CD4-positive, alpha-beta T cell treated with Interleukin-17A for 4 hours (primary cell): Measurements from ENCODE around the gene ICA1L.
"Not testable (repeated sequence)": the region's sequence is repeated elsewhere in the genome, so short reads cannot be mapped to it uniquely, and the experiment has no call there.

Experiments
- DNase-seq: peaks from one replicate; pipeline ENCODE4 v3.0.0-alpha.2; 2020; ENCODE audit warnings: mixed read lengths

Gene ICA1L

DNA sequence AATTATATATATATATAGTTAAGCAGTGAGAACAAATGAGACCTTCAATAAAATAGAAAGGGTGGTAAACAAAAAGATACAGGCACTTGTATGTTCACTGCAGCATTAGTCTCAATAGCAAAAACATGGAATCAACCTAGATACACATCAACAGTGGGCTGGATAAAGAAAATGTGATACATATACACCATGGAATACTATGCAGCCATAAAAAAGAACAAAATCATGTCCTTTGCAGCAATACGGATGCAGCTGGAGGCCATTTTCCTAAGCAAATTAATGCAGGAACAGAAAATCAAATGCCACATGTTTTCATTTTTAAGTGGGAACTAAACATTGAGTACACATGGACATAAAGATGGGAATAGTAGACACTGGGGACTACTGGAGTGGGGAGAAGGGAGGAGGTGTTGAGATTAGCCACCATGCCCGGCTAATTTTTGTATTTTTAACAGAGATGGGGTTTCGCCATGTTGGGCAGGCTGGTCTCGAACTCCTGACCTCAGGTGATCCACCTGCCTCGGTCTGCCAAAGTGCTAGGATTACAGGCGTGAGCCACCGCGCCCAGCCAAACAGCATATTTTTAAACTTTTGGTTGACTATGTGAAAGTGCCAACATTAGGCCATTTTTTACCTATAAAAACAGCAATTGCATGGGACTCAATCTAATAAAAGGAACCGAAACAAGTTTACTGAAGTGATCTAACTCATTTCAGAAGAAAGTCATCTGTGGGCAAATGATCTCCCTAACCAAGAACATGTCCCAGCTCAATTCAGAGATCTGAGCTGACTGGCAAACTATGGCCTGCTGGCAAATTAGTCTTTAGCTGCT, 23.7 kb downstream of the ICA1L start:
- no peak for DNase-seq

DNA sequence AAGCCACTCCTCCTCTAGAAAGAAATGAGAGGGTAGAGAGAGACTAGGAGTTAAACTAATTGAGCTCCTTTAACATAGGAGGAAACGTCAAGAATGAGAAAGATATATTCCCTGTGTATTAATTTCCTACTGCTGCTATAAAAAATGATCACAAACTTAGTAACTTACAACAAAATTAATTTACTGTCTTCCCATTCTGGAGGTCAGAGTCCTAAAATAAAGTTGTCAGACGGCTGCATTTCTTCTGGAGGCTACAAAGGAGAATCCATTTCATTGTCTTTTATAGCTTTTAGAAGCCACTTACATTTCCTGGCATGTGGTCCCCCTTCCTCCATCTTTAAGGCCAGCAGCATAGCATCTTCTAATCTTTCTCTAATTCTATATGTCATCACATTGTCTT, 26.9 kb downstream of the ICA1L start:
- DNase-seq = no peak

- DNase-seq = no peak
Observed at GRCh38 chr2:202842690-202843089, 28.9 kb downstream of the ICA1L start.

DNA sequence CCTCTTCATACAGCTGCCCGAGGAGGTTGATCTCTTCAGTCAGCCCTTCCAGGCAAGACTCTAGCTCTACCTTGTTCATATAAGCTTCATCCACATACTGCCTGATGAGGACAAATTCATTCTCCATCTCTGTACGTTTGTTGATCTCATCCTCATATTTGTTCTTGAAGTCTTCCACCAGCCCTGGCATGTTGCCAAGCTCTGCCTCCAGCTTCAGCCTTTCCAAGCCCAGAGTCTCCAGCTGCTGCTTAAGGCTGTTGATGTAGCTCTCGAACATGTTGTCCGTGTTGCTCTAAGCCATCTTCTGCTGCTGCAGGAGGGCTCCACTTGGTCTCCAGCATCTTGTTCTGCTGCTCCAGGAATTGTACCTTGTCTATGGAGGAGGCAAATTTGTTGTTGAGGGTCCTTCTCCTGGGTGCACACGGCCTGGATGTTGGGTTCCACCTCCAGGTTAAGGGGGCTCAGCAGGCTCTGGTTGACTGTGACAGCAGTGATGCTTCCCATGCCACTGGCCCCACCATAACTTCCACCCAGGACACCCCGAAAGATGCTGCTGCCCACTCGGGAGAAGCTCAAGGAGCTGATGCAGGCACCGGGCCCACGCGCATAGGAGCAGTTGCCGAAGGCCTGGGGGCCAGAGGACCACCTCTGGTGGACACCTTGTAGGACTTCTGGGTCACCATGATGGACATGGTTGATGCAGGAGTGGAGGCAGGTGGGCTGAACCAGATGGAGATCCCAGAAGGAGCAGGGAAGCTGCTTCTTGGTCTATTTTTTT, 30.3 kb downstream of the ICA1L start:
- DNase-seq = no peak

- DNase-seq = peak; percentile 47
Observed at GRCh38 chr2:202831242-202832220, 40.0 kb downstream of the ICA1L start.

DNA sequence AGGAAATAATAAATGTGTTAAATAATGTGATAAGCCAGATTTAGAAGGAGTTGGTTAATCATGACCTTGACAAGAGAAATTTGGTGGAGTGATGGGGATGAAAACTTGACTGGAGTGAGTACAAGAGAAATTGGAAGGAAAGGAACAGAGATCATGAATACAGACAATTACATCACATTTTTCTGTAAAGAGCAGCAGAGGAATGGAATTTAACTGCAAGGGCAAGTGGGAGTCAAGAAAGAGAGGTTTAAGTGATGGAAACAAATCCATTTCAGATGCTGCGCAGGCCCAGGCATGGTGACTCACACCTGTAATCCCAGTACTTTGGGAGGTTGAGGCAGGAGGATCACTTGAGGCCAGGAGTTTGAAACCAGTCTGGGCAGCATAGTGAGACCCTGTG, 46.7 kb downstream of the ICA1L start:
- DNase-seq = no peak

DNA sequence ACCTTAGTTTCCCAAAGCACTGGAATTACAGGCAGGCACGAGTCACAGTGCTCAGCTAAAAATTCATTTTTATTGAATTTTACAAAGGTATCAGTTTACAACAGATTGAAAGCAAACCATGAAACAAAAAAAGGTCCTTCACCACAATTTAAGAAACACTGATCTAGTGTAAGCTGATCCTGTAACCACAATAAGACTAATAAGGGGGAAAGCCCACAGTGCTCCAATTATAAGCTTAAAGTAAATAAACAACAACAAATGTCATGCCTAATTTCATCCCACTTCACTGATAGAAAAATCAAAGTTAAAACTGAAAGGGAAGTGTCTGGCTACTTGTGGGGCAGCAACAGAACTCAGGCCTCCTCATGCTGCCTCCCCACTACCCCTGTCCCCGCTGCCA, 49.2 kb downstream of the ICA1L start:
- DNase-seq = no peak

DNA sequence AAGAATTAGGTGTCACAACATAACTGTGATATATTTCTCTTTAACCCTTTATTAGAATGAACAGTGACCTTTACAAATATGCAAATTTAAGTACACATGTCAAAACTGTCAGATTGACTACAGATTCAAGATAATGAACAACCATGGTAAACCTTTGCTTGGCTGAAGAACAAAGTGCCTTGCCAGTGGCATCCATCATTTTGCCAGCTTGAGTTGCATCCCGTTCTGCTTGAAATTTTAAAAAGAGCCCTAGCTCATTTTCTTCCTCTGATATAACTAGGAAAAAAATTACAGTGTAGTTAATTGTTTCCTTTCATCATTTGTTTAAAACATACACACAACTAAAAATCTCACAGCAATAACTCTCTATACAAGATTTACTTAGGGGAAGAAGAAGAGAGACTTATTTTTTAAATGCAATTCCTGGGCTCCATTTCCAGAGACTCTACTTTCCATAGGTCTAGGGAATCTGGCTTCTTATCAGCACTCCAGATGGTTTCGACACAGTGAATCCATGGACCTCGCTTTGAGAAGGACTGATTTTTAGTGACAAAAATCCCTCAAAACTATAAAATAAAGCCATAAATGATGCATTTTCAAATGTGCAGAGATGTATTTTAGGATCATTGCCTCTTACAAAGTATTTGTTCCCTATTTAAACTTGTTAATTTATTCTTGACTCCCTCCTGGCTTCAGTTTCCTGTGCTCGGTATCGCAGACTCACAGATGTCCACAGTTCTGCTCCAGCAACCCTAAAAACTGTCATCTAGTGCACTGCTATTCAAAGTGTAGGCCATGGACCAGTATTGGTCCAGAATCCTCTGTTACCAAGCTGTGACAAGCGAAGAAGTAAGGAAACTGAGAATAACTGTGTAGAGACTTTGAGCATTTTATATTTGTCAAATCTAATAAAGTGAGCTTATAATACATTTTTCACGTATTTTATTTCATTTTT, 50.1 kb downstream of the ICA1L start:
- DNase-seq = no peak

- DNase-seq = no peak
Observed at GRCh38 chr2:202818321-202818720, 53.2 kb downstream of the ICA1L start.

DNA sequence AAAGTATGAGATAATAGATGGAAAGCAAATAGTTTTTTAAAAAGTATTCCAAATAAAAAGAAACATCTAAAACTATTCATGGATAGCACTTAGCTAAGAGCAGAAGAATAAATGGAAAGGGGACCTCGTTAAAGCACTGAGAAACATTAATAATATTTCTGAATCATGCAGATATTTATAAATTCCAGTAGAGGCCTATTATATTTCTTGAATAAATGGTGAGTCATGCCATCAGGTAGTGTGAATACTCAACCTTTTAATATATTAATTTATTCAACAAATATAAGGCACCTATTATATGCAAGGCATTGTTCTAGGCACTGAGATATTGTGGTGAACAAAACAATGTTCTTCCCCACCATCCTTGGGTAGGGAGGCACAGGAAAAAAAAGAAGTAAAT, 53.8 kb downstream of the ICA1L start:
- DNase-seq = no peak

- DNase-seq = no peak
Observed at GRCh38 chr2:202815548-202816360, 55.8 kb downstream of the ICA1L start.

- no peak for DNase-seq
Observed at GRCh38 chr2:202814226-202814625, 57.3 kb downstream of the ICA1L start.

DNA sequence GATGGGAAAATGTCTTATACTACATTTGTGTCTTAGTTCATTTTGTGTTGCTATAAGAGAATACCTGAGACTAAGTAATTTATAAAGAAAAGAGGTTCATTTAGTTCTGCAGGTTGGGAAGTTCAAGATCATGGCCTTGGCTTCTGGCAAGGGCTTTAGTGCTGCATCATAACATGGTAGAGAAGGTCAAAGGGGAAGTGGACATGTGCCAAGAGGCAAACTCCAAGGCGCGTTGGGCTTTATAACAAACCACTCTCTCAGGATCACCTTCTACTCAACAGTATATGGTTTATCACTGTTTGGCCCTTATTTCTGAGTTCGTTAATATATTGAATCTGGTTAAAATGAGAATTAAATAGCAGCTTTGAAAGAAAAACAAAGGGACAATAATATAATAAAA, 58.2 kb downstream of the ICA1L start:
- DNase-seq = no peak

- DNase-seq = no peak
Observed at GRCh38 chr2:202808754-202809153, 62.8 kb downstream of the ICA1L start.

GRCh38 chr2:202807431-202808138, 64.0 kb downstream of the ICA1L start:
- not testable (repeated sequence) for DNase-seq

- not testable (repeated sequence) for DNase-seq
Observed at GRCh38 chr2:202805911-202806310, 65.7 kb downstream of the ICA1L start.

DNA sequence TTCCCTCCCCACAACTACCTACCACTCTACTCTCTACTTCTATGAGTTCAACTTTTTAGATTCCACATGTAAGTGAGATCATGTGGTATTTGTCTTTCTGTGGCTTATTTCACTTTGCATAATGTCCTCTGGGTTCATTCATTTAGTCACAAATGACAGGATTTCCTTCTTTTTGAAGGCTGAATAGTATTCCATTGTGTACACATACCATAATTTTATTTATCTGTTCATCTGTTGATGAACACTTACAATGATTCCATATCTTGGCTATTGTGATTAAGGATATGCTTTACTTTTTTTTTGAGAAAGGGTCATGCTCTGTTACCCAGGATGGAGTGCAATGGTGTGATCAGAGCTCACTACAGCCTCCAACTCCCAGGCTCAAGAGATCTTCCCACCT, 73.6 kb downstream of the ICA1L start:
- no peak for DNase-seq

- DNase-seq = no peak
Observed at GRCh38 chr2:202790676-202791075, 80.9 kb downstream of the ICA1L start.

GRCh38 chr2:202786842-202787241, 84.7 kb downstream of the ICA1L start:
- no peak for DNase-seq

DNA sequence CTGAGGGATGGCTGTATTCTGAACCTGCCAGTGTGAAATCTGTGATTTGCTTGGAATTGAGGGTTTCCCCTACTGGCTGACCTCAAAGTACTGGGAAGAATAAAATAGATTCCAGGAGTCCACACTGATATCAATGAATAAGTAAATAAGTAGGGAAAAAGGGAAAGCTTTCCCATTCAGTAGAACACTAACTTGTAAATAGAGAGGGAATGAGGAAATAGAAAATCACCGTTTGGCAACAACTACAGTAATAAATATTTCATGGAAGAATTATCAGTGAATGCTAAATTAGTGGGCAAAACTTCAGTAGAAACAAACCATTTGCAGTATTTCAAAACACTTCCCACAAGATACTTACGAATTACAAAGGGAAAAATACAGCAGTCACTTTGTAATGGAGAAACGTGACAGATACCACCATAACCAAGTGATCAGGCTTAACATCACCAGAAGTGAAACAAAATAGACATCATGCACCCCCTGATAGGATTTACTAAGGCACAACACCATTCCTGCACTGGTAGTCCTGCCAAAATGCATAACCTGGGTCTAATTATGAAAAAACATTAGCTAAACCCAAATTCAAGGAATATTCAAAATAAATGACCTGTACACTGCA, 88.5 kb downstream of the ICA1L start:
- no peak for DNase-seq
